Left ventricle myocardium inferior (tissue), 1 donor: Measurements from ENCODE around the gene SMIM24. TPM values are rescaled to one million over a fixed set of nuclear protein-coding genes. Genes with fewer than 3 reads are reported as not detected.

Source experiments
- DNase-seq: peaks from one replicate; pipeline ENCODE4 v3.0.0-alpha.2; 2020
- H3K27ac ChIP-seq: fragments of 200-600 bp; replicated peaks from 2 replicates; pipeline ENCODE4 v1.8.0; 2021
- H3K27me3 ChIP-seq: fragments of 200-600 bp; 2 replicates; pipeline ENCODE4 v1.8.0; 2021; ENCODE audit warnings: low read depth
- H3K36me3 ChIP-seq: fragments of 200-600 bp; 2 replicates; pipeline ENCODE4 v1.8.0; 2021
- H3K4me1 ChIP-seq: fragments of 200-600 bp; 2 replicates; pipeline ENCODE4 v1.8.0; 2021
- H3K4me3 ChIP-seq: fragments of 200-600 bp; 2 replicates; pipeline ENCODE4 v1.8.0; 2021; ENCODE audit warnings: mild to moderate bottlenecking, moderate library complexity
- H3K9me3 ChIP-seq: fragments of 200-600 bp; replicated peaks from 2 replicates; pipeline ENCODE4 v1.8.0; 2021
- CTCF ChIP-seq: fragments of 200-600 bp; IDR thresholded peaks from 2 replicates; pipeline ENCODE4 v1.8.0; 2021; ENCODE audit warnings: antibody characterized with exemption, mild to moderate bottlenecking, borderline replicate concordance
- intact Hi-C: fragments of 100-400 bp; cut with micrococcal nuclease; formaldehyde crosslinking; loops from one replicate; pipeline ENCODE4 v1.11.0; 2022
- total RNA-seq: library from RNA; stranded (reverse); fragmentation: NEBNext Ultra II Directional; extraction: Animal tissue kit (Norgen Biotek cat#: 25700); gene quantifications from one replicate; pipeline ENCODE4 v1.2.1, GENCODE V29; 2021
- donor health status: DM: no; HTN: yes; CAD: no; lungs with severe emphysema.

SMIM24 gene
- total RNA-seq, 1 donor from 2014 or later, result not detected

- intact Hi-C loops, result no loop called here
- Histone ChIP-seq H3K4me1 (peaks cover 57% of the 10 kb centered on the region), H3K9me3 (no peaks in the 10 kb centered on the region)
These were observed 20.3 kb downstream of the SMIM24 start for GRCh38 chr19:3459965-3460582.

GRCh38 chr19:3459089-3459881 is 21.0 kb downstream of the SMIM24 start:
- peaks cover 49% of the 10 kb centered on the region for H3K4me1 ChIP-seq
- TF ChIP-seq CTCF, result no peak
- peak overlapping the region; percentile 90 for H3K27ac ChIP-seq
- peak overlapping the region; percentile 44 for H3K4me3 ChIP-seq
- no peaks in the 10 kb centered on the region for H3K9me3 ChIP-seq
- peaks cover 62% of the 10 kb centered on the region for H3K36me3 ChIP-seq
- DNase-seq, result peak; percentile 91
- H3K27me3 ChIP-seq, result no peaks in the 10 kb centered on the region
- intact Hi-C loops, result no loop called here

More at GRCh38 chr19:3459965-3460582, 20.3 kb downstream of the SMIM24 start:
- H3K4me3 ChIP-seq, result peak overlapping the region; percentile 1
- no peak for TF ChIP-seq CTCF
- peak overlapping the region; percentile 90 for H3K27ac ChIP-seq
- H3K36me3 ChIP-seq, result peaks cover 54% of the 10 kb centered on the region
- no peaks in the 10 kb centered on the region for H3K27me3 ChIP-seq
- DNase-seq, result no peak

DNA sequence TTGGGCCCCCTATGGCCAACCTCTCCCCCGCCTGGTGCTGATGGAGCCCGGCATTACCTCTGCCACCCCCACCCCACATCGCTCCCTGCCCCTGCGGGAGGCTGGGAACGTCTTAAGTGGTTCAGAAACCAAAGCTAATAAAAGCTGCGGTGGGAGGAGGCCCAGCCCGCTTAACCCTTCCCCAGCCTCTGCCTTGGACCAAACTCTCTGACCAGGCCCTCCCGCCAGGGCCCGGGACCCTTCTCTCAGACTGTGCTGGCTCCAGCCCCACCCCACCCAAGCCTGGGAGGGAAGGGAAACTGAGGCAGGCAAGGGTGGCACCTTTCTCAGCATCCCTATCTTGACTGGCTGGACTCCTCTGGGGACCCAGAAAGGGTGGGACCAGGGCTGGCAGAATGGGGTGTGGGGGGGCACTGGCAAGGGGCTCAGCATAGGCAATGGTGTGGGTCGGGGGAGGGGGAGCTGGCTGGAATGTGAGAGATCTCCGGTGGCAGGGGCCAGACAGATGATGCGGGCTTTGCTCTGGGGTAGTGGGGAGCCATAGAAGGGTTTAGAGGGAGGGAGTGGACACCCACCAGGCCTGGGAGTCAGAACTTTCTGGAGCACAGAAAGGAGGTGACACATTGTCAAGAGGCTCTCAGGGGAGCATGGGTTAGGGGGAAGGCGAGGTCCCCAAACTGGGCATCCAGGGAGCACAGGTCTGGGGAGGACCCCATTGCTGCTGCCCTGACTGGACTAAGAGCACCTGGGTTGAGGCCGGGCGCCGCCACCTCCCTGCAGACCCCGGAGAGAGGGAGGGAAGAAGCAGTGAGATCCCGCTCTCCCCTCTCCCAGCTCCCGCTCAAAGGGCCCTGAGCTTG is 21.9 kb downstream of the SMIM24 start:
- Histone ChIP-seq H3K27ac (peak overlapping the region; percentile 90), H3K9me3 (no peaks in the 10 kb centered on the region), H3K4me1 (peaks cover 44% of the 10 kb centered on the region), H3K4me3 (peak overlapping the region; percentile 44), H3K27me3 (no peaks in the 10 kb centered on the region), H3K36me3 (peaks cover 62% of the 10 kb centered on the region)
- TF ChIP-seq CTCF, result no peak
- no peak for DNase-seq
- intact Hi-C loops, result no loop called here

GRCh38 chr19:3457528-3458228 is 22.6 kb downstream of the SMIM24 start:
- Histone ChIP-seq H3K27ac (peak overlapping the region; percentile 90), H3K9me3 (no peaks in the 10 kb centered on the region), H3K36me3 (peaks cover 62% of the 10 kb centered on the region), H3K4me3 (no peak overlapping the region), H3K27me3 (no peaks in the 10 kb centered on the region), H3K4me1 (peaks cover 44% of the 10 kb centered on the region)
- no peak for TF ChIP-seq CTCF
- DNase-seq, result peak; percentile 33
- intact Hi-C loops, result no loop called here

DNA sequence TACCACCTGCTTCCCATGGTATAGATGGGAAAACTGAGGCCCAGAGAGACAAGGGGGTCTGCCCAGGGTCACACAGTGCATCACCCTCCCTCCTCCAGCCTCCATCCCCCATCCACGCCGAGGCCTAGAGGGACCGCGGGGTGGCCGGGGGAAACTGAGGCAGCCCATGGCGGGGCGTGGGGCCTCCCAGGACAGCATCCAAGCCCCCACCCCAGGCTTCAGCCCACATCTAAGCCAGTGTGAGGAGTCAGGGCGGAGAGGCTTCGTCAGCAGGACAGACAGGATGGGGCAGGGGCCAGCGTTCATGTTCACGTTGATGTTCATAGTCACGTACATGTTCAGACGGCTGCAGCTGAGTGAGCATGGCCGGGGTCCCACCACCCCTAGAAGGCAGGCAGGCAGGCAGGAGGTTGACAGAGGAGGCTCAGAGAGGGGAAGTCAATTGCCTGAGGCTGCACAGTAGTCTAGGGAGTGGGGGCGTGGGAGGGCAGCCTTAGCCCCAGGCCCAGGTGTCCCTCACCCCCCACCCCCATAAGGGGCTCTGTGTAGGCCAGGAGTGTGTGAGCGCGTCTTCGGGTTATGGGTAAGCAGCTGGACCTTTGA is 23.3 kb downstream of the SMIM24 start:
- no peak for TF ChIP-seq CTCF
- intact Hi-C loops, result no loop called here
- H3K27me3 ChIP-seq, result no peaks in the 10 kb centered on the region
- peaks cover 44% of the 10 kb centered on the region for H3K4me1 ChIP-seq
- no peak for DNase-seq
- peaks cover 64% of the 10 kb centered on the region for H3K36me3 ChIP-seq
- H3K9me3 ChIP-seq, result no peaks in the 10 kb centered on the region
- peak overlapping the region; percentile 90 for H3K27ac ChIP-seq
- H3K4me3 ChIP-seq, result no peak overlapping the region
